GM15510 (cell line): ENCODE measurements around the gene CA12.

Experiments used
- POLR2A ChIP-seq: IDR thresholded peaks from 3 replicates; pipeline ENCODE4 v1.6.1; 2011; ENCODE audit warnings: borderline replicate concordance; ENCODE audit not compliant: insufficient read length; ENCODE audit errors: extremely low read depth

Gene CA12

DNA sequence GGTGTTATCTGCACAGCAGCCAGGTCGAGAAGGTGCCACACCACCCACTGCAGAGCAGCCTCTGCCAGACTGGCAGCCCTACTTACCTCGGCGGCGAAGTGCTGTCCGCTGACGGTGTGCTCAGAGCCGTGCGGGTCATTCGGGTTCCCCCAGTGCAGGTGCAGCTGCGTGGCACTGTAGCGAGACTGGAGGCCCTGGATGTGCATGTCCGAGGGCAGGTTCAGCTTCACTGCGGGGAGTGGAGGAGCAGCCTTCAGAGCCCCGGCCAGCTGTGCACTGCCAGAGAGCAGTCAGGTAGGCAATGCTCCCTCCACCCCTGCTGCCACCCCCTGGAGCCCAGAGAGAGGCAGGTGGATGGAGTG is 36.3 kb downstream of the CA12 start:
- TF ChIP-seq POLR2A, result no peak

DNA sequence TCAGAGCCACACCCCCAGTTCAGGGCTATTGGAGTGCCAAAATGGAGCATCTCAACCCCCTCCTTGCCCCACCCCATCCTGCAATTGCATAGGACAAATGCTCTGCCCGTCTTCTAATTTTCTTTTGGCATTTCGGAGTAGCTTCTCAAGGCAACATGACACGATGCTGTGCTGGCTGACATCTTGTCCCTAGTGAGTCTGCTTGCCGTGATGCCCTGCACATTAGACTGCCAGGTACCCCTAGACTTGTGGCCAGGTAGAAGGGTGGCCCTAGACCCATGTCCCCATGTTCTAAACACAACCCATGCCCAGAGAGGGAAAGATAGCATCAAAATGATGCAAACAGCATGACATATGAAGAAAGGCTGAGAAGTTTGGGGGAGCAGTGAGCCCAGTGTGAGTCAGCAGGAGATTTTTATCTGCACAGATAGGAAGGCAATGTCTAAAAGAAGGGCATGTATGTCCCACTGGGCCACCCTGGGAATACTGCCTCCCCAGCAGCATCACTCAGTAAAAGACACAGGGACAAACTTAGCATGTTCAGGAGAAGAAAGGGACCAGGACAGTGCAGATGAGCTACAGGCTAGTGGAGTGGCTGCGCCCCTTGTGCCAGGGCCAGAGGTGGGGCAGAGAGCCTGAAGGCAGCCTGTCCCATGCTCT is 36.8 kb downstream of the CA12 start:
- TF ChIP-seq POLR2A, result no peak

DNA sequence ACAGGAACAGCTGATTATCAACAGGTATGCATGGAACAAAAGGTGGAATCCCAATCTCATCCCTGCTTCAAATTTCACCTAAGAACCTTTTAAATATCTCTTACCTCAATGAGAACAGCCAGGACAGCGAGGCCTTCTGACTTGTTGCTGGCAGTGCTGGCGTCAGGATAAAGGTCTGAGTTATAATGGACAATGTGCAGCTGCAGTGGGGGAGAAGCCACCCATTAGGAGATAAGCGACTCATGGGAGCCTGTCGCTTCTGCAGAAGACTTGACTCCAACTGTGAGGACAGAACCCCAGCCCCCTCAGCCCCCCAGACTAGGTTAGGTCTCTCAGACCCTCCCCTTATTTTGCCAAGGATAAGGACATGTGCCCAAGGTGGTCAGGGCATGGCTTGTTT is 39.7 kb downstream of the CA12 start:
- TF ChIP-seq POLR2A, result no peak

DNA sequence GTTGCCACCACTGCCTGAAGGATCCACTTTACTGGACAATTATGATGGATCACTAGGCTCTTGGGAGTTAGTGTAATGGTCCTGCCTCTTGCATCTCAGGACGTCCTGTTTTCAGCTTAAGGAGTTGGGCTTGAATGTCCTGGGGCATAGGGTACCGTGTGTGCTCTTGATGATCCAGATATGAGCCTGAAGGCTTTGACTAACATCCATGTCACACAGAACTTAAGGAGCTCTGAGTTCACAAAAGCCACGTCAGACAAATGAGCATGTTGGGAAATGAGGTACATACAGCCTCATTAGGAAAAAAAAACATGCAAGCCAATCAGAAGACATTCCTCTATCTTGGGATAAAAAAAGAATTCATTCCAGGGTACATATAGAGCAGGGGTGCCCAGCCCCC is 40.8 kb downstream of the CA12 start:
- TF ChIP-seq POLR2A, result no peak

DNA sequence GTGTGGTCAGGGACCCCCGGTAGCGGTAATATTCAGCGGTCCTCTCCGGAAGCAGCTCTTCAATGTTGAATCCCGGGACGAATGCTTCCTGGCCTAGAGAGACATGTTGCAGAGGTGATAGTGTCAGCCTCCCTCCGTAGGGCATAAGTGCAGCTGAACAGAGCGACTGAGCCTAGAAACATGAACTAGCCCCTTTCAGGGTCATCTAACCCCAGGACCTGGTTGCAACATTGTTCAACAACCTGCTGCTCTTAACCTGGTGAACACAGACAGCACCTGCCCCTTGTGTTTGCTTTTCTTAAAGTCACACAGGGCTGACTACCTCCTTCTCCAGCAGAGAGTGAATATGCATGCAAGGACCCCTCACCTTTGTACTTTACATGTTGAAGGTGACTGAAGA is 41.3 kb downstream of the CA12 start:
- no peak for TF ChIP-seq POLR2A

DNA sequence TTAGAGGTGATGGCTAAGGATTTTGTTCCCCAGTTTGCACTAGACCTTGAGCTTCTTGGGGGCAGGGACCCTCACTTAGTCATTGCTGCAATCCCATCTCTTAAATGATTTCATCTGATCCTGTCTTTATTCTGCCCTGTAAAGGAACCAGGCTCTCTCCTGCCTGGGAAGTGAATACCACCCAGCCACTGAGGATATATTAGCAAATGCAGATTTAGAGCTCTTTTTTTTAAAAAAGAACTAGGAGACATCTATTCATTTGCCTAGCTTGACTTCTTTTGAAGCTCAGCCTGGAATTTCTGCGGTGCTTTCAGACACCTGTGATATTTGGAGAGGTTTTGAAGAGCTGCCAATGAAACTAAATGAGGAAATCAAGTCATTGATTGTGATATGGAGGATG is 41.8 kb downstream of the CA12 start:
- no peak for TF ChIP-seq POLR2A

DNA sequence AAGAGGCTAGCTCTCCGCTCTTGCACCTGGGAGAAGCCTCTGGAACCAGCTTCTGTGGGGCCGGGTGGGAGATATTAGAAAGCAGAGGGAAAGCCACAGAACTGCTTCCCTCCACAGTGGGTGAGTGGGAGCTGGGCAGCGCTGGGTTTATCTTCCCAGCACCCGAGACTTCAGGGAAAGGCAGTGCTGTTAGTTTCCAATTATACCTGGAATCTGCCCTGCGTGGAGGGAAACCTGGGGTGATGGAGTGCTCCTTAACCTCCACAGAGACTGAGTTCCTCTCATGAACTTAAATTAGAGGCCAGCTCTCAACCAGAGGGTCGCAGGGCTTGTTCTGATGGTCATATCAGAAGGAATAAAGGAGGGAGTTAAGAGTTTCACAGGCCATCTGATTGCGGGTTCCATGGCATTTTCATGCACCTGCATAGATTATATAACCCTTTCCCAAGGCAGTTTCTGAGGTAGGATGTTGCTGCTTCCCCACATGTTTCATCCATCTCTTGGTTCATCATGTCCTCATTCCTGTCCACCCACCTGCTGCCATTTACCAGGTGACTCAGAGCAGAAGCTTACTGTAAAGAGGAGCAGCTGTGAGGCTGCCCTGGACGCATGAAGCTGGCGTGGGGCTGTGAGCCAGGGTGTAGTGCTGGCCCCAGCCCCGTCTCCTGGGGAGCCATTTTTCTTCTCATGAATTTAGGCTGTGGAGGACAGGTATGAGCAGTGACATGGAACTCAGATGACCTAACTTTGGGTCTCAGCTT is 42.5 kb downstream of the CA12 start:
- TF ChIP-seq POLR2A, result no peak

DNA sequence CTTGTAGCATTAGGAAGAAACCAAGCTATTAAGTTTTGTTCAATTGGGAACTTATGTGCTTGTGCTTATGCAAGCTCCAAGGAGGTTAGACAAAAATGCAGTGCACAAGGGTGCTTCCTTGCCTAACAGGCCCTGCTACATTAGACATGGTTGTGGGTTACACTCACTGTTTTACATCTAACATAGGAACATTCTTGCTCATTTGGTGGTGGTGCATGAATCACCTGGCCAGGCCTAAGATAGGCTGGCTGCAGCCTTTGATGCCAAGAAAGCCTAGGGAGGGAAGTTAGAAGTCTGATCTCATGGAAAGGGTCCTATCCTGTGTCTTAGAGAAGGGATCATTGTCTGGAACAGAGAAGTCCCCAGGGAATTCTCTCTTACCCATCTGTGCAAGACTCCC is 43.5 kb downstream of the CA12 start:
- TF ChIP-seq POLR2A, result no peak

DNA sequence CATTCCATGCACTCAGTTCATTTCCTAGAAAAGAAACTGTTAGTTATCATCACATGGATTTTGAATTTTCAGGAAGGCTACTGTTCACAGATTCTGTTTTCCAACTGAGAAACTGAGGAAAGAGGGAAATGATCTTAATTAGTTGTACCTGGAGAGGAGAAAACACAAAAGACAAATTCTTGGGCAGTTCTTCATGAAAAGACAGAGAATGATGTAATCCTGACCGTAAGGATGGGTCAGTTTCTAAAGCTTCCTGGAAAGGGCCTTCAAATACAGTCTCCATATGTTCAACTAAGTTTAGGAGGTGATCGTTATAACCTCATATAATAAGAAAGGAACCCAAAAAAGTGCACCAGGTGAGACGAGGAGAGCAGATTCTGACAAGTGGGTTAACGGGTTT is 44.6 kb downstream of the CA12 start:
- TF ChIP-seq POLR2A, result no peak

DNA sequence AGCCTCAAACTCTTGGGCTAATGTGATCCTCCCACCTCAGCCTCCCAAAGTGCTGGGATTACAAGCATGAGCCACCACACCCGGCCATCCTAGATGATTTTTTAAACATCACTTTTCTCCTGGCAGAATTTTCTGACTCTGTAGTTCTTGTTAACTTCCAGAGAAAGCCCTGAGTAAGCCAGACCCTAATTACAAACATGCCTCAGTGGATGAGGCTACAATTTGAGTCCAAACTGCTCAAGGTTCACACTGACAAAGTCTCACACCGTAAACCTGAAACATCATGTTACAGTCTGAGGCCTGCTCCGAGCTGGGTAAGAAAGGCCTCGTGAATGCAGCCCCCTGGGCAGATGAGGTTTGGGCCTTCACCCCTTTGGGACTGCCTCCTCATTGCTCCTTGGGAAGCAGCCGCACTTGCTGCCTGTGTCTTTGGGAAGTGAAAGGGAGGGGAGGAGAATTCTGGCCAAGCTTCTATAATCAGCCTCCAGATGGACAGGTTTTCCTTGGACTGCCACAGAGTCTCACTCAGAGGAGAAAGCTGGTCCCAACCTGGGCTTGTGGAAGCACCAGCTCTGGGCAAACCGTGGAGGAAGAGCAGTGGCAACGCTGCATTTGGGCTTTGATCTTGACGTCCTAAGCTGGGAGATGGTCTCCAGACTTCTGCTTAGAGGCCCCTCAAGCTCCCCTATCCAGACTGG is 46.0 kb downstream of the CA12 start:
- no peak for TF ChIP-seq POLR2A

DNA sequence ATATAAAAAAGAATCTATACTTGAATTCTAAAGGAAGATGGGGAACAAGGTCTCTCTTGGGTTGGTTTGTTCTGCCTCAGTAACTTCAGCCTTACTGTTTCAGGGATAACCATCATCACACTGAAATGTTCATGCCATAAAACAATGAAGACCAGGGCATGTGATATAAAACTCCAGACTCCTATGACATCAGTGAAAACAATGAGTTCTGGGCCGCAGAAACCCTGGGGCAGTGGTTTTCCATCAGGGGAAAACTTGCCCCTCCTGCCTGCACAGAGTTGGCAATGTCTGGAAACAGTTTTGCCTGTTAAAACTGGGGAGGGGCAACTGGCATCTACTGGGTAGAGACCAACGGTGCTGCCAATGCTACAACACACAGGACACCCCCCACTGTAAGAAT is 46.8 kb downstream of the CA12 start:
- TF ChIP-seq POLR2A, result no peak

DNA sequence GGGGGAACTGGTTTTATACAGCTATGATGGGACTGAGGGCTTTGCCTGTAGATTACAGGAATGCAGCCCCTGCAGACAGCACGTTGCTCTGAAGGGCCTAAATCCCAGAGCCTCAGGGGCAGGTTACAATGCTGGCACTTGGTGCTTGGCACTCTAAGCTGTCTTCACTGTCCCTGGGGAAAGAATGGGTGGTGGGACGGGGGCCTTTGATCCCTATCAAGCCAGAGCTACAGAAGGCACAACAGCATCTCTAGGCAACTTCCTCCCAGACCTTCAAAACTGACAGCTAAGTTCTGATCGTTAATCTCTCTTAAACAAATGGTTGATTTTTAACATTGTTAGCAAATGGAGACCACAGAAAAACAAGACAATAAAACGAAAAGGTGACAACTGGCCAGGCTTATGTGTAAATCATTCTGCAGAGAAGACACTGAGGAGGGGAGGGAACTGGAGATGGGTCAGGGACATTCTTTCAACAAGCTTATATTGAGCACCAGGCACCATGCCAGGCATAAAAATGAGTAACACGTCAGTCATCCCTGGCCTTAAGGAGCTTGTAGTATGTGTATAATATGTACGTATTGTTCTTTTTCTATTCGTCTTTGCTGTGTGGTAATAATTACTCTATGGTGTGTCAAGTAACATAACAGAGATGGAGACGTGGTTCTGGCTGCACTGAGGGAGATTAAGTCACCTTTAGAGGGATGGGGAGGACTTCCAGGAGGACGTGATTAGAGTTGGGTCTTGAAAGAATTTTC is 49.1 kb downstream of the CA12 start:
- TF ChIP-seq POLR2A, result no peak

DNA sequence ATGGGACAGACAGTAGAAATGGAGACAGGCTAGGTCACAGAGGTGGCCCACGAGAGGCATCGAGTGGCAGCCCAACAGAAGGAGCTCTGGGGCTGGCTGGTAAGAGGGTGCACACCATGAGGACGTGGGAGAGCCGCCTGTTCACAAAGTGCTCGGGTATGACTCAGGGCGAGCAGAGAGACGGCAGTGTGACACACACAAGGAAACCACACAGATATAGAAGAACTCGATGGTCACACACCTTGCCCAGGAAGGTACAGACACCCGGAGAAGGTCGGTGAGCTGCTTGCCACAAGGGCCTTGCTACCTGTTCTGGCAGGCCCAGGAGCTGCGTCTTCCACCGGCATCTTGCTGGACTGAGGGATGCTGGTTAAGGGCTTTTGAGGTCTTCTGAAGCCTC is 50.2 kb downstream of the CA12 start:
- no peak for TF ChIP-seq POLR2A

DNA sequence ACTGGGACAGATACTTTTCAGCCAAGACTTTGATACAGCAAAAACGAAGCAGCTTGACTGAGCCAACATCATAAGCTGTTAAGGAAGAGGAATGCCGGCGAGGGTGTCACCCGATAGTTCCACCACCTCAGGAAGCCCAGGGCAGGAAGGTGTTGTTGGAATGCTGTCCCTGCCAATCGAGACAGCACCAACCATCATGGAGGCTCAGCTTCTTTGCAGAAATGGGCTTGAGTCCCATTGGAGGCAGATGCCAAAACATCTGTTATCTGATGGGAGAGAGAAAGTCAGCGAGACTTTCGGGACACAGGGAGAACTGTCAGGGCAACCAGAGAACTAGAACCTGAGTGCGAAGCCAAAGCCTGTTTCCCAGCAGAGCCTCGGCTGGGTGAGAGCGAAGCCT is 50.7 kb downstream of the CA12 start:
- no peak for TF ChIP-seq POLR2A
